SK-N-SH (cell line): Measurements from ENCODE around the gene EYA3. TPM values are rescaled to one million over a fixed set of nuclear protein-coding genes. Genes with fewer than 3 reads are reported as not detected.

Experiments
- CTCF ChIA-PET: fragments of 300-600, 350-600 bp; formaldehyde crosslinking; extraction: SDS; loops from one replicate; lab custom pipeline; 2021; lab: Yijun Ruan, JAX
- POLR2A ChIA-PET: fragments of 350-600 bp; sonication (Branson Sonifier 250); formaldehyde crosslinking; extraction: SDS; loops from one replicate; lab custom pipeline; 2020; ENCODE audit warnings: antibody characterized with exemption, inconsistent platforms; lab: Yijun Ruan, JAX
- DNase-seq: peaks from one replicate; pipeline ENCODE4 v3.0.0; 2012
- H2AFZ ChIP-seq: fragments of 200-600 bp; sonication (generic); 2 replicates; pipeline ENCODE4 v1.8.1; 2016; ENCODE audit warnings: antibody characterized with exemption, mild to moderate bottlenecking, low read depth
- H3F3A ChIP-seq: fragments of 200-600 bp; sonication (generic); replicated peaks from 2 replicates; pipeline ENCODE3; 2016; ENCODE audit warnings: antibody characterized with exemption, mild to moderate bottlenecking; ENCODE audit not compliant: insufficient read depth
- H3K27ac ChIP-seq, 2 experiments: fragments of 200-500 bp in 1 of 2; fragments of 200-600 bp in 1 of 2; sonication (Bioruptor generic) in 1 of 2; sonication (generic), shearing (Covaris generic) in 1 of 2; 2 replicates each; pipeline versions ENCODE4 v1.5.1 to v1.6.1; 2014 to 2016; ENCODE audit warnings: low read depth in 2 of 2, inconsistent platforms in 1 of 2, low read length in 1 of 2, mild to moderate bottlenecking in 1 of 2, mixed read lengths in 1 of 2
- H3K27me3 ChIP-seq: fragments of 200-600 bp; sonication (generic), shearing (Covaris generic); 2 replicates; pipeline ENCODE4 v1.6.1; 2016; ENCODE audit warnings: mixed run types; ENCODE audit not compliant: insufficient read depth
- H3K36me3 ChIP-seq, 2 experiments: fragments of 200-500 bp in 1 of 2; fragments of 200-600 bp in 1 of 2; sonication (Bioruptor generic) in 1 of 2; sonication (generic) in 1 of 2; replicated peaks in 1 of 2; 2 replicates each; pipeline versions ENCODE3 to v1.5.1; 2014 to 2016; ENCODE audit warnings: low read length in 1 of 2, mild to moderate bottlenecking in 1 of 2; ENCODE audit not compliant: insufficient read depth in 2 of 2, control insufficient read depth in 1 of 2
- H3K4me1 ChIP-seq, 2 experiments: fragments of 200-500 bp in 1 of 2; fragments of 200-600 bp in 1 of 2; sonication (Bioruptor generic) in 1 of 2; sonication (generic), shearing (Covaris generic) in 1 of 2; 2 replicates each; pipeline versions ENCODE4 v1.5.1 to v1.6.1; 2014 to 2016; ENCODE audit warnings: low read depth in 1 of 2, low read length in 1 of 2, mixed run types in 1 of 2; ENCODE audit not compliant: insufficient read depth in 2 of 2, control insufficient read depth in 1 of 2
- H3K4me2 ChIP-seq: fragments of 200-600 bp; sonication (generic), shearing (Covaris generic); 2 replicates; pipeline ENCODE4 v1.6.1; 2017; ENCODE audit warnings: mixed run types
- H3K4me3 ChIP-seq, 2 experiments: fragments of 200-500 bp in 1 of 2; fragments of 200-600 bp in 1 of 2; sonication (Bioruptor generic) in 1 of 2; sonication (generic), shearing (Covaris generic) in 1 of 2; 2 replicates each; pipeline versions ENCODE4 v1.5.1 to v1.8.1; 2014 to 2016; ENCODE audit warnings: low read depth in 2 of 2, inconsistent platforms in 1 of 2, low read length in 1 of 2, mild to moderate bottlenecking in 1 of 2, mixed read lengths in 1 of 2, moderate library complexity in 1 of 2
- H3K79me2 ChIP-seq: fragments of 200-600 bp; sonication (generic); 2 replicates; pipeline ENCODE4 v1.8.1; 2017; ENCODE audit warnings: mild to moderate bottlenecking; ENCODE audit not compliant: insufficient read depth
- H3K9ac ChIP-seq: fragments of 200-600 bp; sonication (generic); 2 replicates; pipeline ENCODE4 v1.6.1; 2017; ENCODE audit warnings: mixed run types
- H3K9me2 ChIP-seq: fragments of 200-600 bp; sonication (generic); 2 replicates; pipeline ENCODE4 v1.6.1; 2017; ENCODE audit warnings: mixed run types
- H3K9me3 ChIP-seq: fragments of 200-600 bp; sonication (generic); 2 replicates; pipeline ENCODE4 v1.6.1; 2017; ENCODE audit warnings: mixed run types, mild to moderate bottlenecking, moderate library complexity
- H4K20me1 ChIP-seq: fragments of 200-600 bp; sonication (generic); 2 replicates; pipeline ENCODE4 v1.6.1; 2017; ENCODE audit warnings: mild to moderate bottlenecking, mixed run types; ENCODE audit not compliant: insufficient read depth
- CTCF ChIP-seq: fragments of 200-600 bp; sonication (generic); IDR thresholded peaks from 2 replicates; pipeline ENCODE4 v1.6.1; 2017; ENCODE audit warnings: antibody characterized with exemption, mild to moderate bottlenecking, moderate library complexity
- ELF1 ChIP-seq: IDR thresholded peaks from 2 replicates; pipeline ENCODE4 v1.4.0; 2012
- EP300 ChIP-seq, 2 experiments: IDR thresholded peaks; 2 replicates each; pipeline versions ENCODE4 v1.4.0 to v1.6.1; 2012; ENCODE audit warnings: borderline replicate concordance in 1 of 2, low read depth in 1 of 2, low read length in 1 of 2
- FOXJ3 ChIP-seq: sonication (generic); formaldehyde crosslinking; IDR thresholded peaks from 2 replicates; pipeline ENCODE4 v1.5.1; 2020; ENCODE audit warnings: mild to moderate bottlenecking, missing genetic modification reagents
- FOXM1 ChIP-seq: IDR thresholded peaks from 2 replicates; pipeline ENCODE4 v1.4.0; 2012; ENCODE audit warnings: low read depth, mild to moderate bottlenecking
- MEF2A ChIP-seq: IDR thresholded peaks from 2 replicates; pipeline ENCODE4 v1.4.0; 2012; ENCODE audit warnings: low read depth, borderline replicate concordance
- MXI1 ChIP-seq: IDR thresholded peaks from 2 replicates; pipeline ENCODE4 v1.6.1; 2012; ENCODE audit warnings: mild to moderate bottlenecking, low read depth, low read length, improper control_type of control experiment
- NFIC ChIP-seq: IDR thresholded peaks from 2 replicates; pipeline ENCODE4 v1.4.0; 2012; ENCODE audit warnings: borderline replicate concordance
- NRF1 ChIP-seq: IDR thresholded peaks from 2 replicates; pipeline ENCODE4 v1.6.1; 2012; ENCODE audit warnings: low read depth, mild to moderate bottlenecking, low read length
- POLR2AphosphoS5 ChIP-seq: IDR thresholded peaks from 2 replicates; pipeline ENCODE4 v1.6.1; 2012; ENCODE audit warnings: low read depth, low read length
- SMC3 ChIP-seq: IDR thresholded peaks from 2 replicates; pipeline ENCODE4 v1.6.1; 2012; ENCODE audit warnings: low read depth, low read length, improper control_type of control experiment
- TEAD4 ChIP-seq: IDR thresholded peaks from 2 replicates; pipeline ENCODE4 v1.4.0; 2012; ENCODE audit warnings: mild to moderate bottlenecking, borderline replicate concordance; ENCODE audit not compliant: insufficient read depth
- YY1 ChIP-seq: IDR thresholded peaks from 2 replicates; pipeline ENCODE4 v1.4.0; 2012; ENCODE audit warnings: low read depth, mild to moderate bottlenecking
- WGBS: methylation state at CpG from one replicate; pipeline ENCODE4 v1.1.6; 2017; ENCODE audit warnings: low lambda C conversion rate; 5-methylcytosine and 5-hydroxymethylcytosine counted together
- polyA plus RNA-seq, 3 experiments: library from polyadenylated mRNA; depleted of rRNA; stranded (reverse); fragments of >200 nt; gene quantifications; 2 replicates each; pipeline ENCODE4 v1.2.3, GENCODE V29; 2012
- TF ChIP-seq, protein P1 (sequence below): IDR thresholded peaks from 2 replicates; pipeline ENCODE4 v1.4.0; 2012; ENCODE audit warnings: low read depth, borderline replicate concordance
- TF ChIP-seq, protein P2 (sequence below): fragments of 150-350 bp; IDR thresholded peaks from 2 replicates; pipeline ENCODE4 v1.6.1; 2017; ENCODE audit warnings: antibody characterized with exemption, low read length, low read depth, borderline replicate concordance
- TF ChIP-seq, protein P3 (sequence below): IDR thresholded peaks from 2 replicates; pipeline ENCODE4 v1.6.1; 2012; ENCODE audit warnings: mild to moderate bottlenecking, low read depth, low read length, moderate library complexity

EYA3 gene
- polyA plus RNA-seq, 1 of the 3 experiments (the other 2 are of a cell fraction) = 6.5 TPM

- Histone ChIP-seq H4K20me1 (no peaks in the 10 kb centered on the region), H3K4me1 (peaks cover 4 to 15% of the 10 kb centered on the region in 2 experiments; a peak in 3 of 4 replicates), H3K4me2 (no peak overlapping the region), H3K4me3 (no peak overlapping the region), H3K9me3 (no peaks in the 10 kb centered on the region), H3F3A (peaks cover 14% of the 10 kb centered on the region), H3K27me3 (no peaks in the 10 kb centered on the region), H3K9me2 (no peaks in the 10 kb centered on the region), H3K9ac (no peak overlapping the region), H2AFZ (no peak overlapping the region), H3K36me3 (peaks cover 35 to 37% of the 10 kb centered on the region in 2 experiments), H3K79me2 (peaks cover 15% of the 10 kb centered on the region; the same call in 1 of the 2 replicates), H3K27ac (no peak overlapping the region)
- POLR2A ChIA-PET = no interaction called here
- TF ChIP-seq MEF2A (no peak), FOXJ3 (CRISPR knock-in tag) (no peak), FOXM1 (no peak), ELF1 (no peak), CTCF (no peak), EP300 (IDR thresholded peaks at IDR 0.05; ENCODE audit: borderline replicate concordance in 1 of 2, low read depth in 1 of 2, low read length in 1 of 2) (no peak), YY1 (no peak), POLR2AphosphoS5 (no peak), TEAD4 (no peak), NFIC (no peak), NRF1 (no peak), MXI1 (no peak), SMC3 (no peak)
- TF ChIP-seq, protein P1, sequence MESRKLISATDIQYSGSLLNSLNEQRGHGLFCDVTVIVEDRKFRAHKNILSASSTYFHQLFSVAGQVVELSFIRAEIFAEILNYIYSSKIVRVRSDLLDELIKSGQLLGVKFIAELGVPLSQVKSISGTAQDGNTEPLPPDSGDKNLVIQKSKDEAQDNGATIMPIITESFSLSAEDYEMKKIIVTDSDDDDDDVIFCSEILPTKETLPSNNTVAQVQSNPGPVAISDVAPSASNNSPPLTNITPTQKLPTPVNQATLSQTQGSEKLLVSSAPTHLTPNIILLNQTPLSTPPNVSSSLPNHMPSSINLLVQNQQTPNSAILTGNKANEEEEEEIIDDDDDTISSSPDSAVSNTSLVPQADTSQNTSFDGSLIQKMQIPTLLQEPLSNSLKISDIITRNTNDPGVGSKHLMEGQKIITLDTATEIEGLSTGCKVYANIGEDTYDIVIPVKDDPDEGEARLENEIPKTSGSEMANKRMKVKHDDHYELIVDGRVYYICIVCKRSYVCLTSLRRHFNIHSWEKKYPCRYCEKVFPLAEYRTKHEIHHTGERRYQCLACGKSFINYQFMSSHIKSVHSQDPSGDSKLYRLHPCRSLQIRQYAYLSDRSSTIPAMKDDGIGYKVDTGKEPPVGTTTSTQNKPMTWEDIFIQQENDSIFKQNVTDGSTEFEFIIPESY = no peak
- TF ChIP-seq, protein P2, sequence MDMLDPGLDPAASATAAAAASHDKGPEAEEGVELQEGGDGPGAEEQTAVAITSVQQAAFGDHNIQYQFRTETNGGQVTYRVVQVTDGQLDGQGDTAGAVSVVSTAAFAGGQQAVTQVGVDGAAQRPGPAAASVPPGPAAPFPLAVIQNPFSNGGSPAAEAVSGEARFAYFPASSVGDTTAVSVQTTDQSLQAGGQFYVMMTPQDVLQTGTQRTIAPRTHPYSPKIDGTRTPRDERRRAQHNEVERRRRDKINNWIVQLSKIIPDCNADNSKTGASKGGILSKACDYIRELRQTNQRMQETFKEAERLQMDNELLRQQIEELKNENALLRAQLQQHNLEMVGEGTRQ = no peak
- TF ChIP-seq, protein P3, sequence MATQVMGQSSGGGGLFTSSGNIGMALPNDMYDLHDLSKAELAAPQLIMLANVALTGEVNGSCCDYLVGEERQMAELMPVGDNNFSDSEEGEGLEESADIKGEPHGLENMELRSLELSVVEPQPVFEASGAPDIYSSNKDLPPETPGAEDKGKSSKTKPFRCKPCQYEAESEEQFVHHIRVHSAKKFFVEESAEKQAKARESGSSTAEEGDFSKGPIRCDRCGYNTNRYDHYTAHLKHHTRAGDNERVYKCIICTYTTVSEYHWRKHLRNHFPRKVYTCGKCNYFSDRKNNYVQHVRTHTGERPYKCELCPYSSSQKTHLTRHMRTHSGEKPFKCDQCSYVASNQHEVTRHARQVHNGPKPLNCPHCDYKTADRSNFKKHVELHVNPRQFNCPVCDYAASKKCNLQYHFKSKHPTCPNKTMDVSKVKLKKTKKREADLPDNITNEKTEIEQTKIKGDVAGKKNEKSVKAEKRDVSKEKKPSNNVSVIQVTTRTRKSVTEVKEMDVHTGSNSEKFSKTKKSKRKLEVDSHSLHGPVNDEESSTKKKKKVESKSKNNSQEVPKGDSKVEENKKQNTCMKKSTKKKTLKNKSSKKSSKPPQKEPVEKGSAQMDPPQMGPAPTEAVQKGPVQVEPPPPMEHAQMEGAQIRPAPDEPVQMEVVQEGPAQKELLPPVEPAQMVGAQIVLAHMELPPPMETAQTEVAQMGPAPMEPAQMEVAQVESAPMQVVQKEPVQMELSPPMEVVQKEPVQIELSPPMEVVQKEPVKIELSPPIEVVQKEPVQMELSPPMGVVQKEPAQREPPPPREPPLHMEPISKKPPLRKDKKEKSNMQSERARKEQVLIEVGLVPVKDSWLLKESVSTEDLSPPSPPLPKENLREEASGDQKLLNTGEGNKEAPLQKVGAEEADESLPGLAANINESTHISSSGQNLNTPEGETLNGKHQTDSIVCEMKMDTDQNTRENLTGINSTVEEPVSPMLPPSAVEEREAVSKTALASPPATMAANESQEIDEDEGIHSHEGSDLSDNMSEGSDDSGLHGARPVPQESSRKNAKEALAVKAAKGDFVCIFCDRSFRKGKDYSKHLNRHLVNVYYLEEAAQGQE = no peak
- DNase-seq = no peak
- CTCF ChIA-PET = interaction anchor here (1.2 kb wide), 1 partner anchor 35 kb away, joined by 3 read pairs; no protein-coding TSS in a partner anchor
- 94% methylated on average over 4 of the region's 4 CpGs for WGBS
These were observed 53.0 kb downstream of the EYA3 start for GRCh38 chr1:28035420-28035819.
